Left lung (tissue), 10 donors: Measurements from ENCODE around the gene CDC45. TPM values are rescaled to one million over a fixed set of nuclear protein-coding genes. Genes with fewer than 3 reads are reported as not detected.
A peak's percentile ranks its signal among the peaks of the same experiment; 100 is the strongest.

Experiments
- ATAC-seq: fragments of 200-7000 bp; cut with Tn5 transposase; one replicate; pipeline ENCODE4 v1.9.1; 2020; ENCODE audit warnings: moderate library complexity
- DNase-seq, 4 donors: peaks; one replicate each; pipeline ENCODE4 v3.0.0-alpha.2; 2013 to 2020
- H3K27ac ChIP-seq, 2 donors: fragments of 200-600 bp; sonication (generic) in 1 of 2; one replicate each; pipeline versions ENCODE4 v1.5.0 to v1.8.0; 2020 to 2021
- H3K27me3 ChIP-seq, 2 donors: fragments of 200-600 bp; sonication (generic) in 1 of 2; one replicate each; pipeline versions ENCODE4 v1.5.0 to v1.8.0; 2020 to 2021
- H3K36me3 ChIP-seq, 2 donors: fragments of 200-600 bp; sonication (generic) in 1 of 2; one replicate each; pipeline versions ENCODE4 v1.5.0 to v1.8.0; 2020 to 2021
- H3K4me1 ChIP-seq, 2 donors: fragments of 200-600 bp; one replicate each; pipeline ENCODE4 v1.8.0; 2021
- H3K4me3 ChIP-seq, 2 donors: fragments of 200-600 bp; sonication (generic) in 1 of 2; one replicate each; pipeline versions ENCODE4 v1.5.0 to v1.8.0; 2020 to 2021; ENCODE audit warnings: mild to moderate bottlenecking in 1 of 2
- H3K9me3 ChIP-seq, 2 donors: fragments of 200-600 bp; sonication (generic) in 1 of 2; one replicate each; pipeline versions ENCODE4 v1.5.0 to v1.8.0; 2020 to 2021
- intact Hi-C, 2 donors: fragments of 100-400 bp; cut with DNase I; formaldehyde crosslinking; loops; one replicate each; pipeline versions ENCODE4 v1.11.2 to v1.14.2; 2022
- polyA plus RNA-seq, 6 donors: library from polyadenylated mRNA; unstranded; fragments of 120-200 nt; gene quantifications; one replicate each; pipeline ENCODE4 v1.2.1, GENCODE V29; 2013; ENCODE audit not compliant: insufficient read length in 6 of 6
- total RNA-seq, 2 donors: library from RNA; stranded (reverse); fragmentation: NEBNext Ultra II Directional; extraction: Animal tissue kit (Norgen Biotek cat#: 25700); gene quantifications; one replicate each; pipeline ENCODE4 v1.2.1, GENCODE V29; 2021
- TF ChIP-seq, protein P1 (sequence below), 2 donors: fragments of 200-600 bp; sonication (generic) in 1 of 2; IDR thresholded peaks; one replicate each; pipeline versions ENCODE4 v1.5.0 to v1.8.0; 2021; ENCODE audit warnings: antibody characterized with exemption in 2 of 2
- donor health status: DM: no; HTN: yes; CAD: no.
- donor health status: DM: no; HTN: no; CAD: no.

CDC45 gene
- total and polyA plus RNA-seq, 8 donors: 6.5 to 23.2 (median 16.2) TPM

GRCh38 chr22:19455033-19455432 is 24.7 kb upstream of the CDC45 start:
- Histone ChIP-seq H3K9me3 (no peaks in the 10 kb centered on the region), H3K27me3 (no peaks in the 10 kb centered on the region), H3K4me3 (no peak overlapping the region), H3K36me3 (peaks cover 0 to 99% of the 10 kb centered on the region in 2 donors), H3K27ac (no peak overlapping the region), H3K4me1 (no peaks in the 10 kb centered on the region)
- TF ChIP-seq, protein P1, sequence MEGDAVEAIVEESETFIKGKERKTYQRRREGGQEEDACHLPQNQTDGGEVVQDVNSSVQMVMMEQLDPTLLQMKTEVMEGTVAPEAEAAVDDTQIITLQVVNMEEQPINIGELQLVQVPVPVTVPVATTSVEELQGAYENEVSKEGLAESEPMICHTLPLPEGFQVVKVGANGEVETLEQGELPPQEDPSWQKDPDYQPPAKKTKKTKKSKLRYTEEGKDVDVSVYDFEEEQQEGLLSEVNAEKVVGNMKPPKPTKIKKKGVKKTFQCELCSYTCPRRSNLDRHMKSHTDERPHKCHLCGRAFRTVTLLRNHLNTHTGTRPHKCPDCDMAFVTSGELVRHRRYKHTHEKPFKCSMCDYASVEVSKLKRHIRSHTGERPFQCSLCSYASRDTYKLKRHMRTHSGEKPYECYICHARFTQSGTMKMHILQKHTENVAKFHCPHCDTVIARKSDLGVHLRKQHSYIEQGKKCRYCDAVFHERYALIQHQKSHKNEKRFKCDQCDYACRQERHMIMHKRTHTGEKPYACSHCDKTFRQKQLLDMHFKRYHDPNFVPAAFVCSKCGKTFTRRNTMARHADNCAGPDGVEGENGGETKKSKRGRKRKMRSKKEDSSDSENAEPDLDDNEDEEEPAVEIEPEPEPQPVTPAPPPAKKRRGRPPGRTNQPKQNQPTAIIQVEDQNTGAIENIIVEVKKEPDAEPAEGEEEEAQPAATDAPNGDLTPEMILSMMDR (IDR thresholded peaks at IDR 0.05): no peak
- ATAC-seq (no peak), DNase-seq (no peak)
- intact Hi-C loops: no loop called here

DNA sequence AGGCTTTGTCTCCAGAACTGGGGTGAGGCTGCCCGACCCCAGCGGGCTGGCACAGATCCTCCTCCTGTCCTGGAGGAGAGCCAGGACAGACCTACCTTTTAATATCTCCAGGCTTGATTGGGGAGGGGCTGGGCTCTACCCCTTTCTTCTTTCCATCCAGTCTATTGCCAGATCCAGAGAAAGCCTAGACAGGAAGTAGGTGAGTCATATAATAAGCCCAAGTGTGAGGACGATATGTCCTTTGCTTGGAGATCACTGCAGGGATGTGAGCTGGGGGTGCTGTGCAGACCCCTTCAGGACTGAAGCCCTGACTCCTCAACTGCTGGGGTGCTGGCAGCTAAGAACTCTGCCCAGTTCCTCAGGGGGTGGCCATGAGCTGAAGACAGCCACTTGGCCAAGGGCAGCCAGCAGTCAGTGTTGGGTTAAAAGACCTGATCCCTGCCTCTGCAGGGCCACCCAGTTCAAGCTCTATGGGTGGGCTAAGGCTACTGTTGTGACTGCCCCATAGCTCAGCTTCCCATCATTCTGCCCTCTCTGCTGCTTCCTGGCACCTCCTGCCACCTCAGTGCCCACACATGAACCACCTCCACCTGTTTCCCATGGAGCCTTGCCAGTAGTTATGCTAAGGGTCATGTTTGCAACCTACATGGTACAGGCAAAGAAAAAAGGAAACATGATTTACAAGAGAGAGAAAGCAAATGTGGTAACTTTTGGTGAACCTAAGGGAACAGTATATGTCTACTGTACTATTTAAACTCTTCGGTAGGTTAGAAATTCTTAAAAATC is 23.9 kb upstream of the CDC45 start:
- Histone ChIP-seq H3K9me3 (no peaks in the 10 kb centered on the region), H3K4me1 (no peaks in the 10 kb centered on the region), H3K27ac (no peak overlapping the region), H3K4me3 (no peak overlapping the region), H3K27me3 (no peaks in the 10 kb centered on the region), H3K36me3 (peaks cover 0 to 98% of the 10 kb centered on the region in 2 donors)
- TF ChIP-seq, protein P1 (IDR thresholded peaks at IDR 0.05): no peak
- intact Hi-C loops: no loop called here
- DNase-seq (no peak), ATAC-seq (no peak)

- Histone ChIP-seq H3K27me3 (no peaks in the 10 kb centered on the region), H3K27ac (no peak overlapping the region), H3K4me3 (no peak overlapping the region), H3K9me3 (no peaks in the 10 kb centered on the region), H3K4me1 (no peaks in the 10 kb centered on the region), H3K36me3 (peaks cover 0 to 98% of the 10 kb centered on the region in 2 donors)
- intact Hi-C loops: no loop called here
- DNase-seq (no peak), ATAC-seq (no peak)
- TF ChIP-seq, protein P1 (IDR thresholded peaks at IDR 0.05): no peak
These were observed 23.2 kb upstream of the CDC45 start for GRCh38 chr22:19456541-19456940.

- H3K9me3 ChIP-seq: no peaks in the 10 kb centered on the region
- no peaks in the 10 kb centered on the region for H3K27me3 ChIP-seq
- intact Hi-C loops: no loop called here
- no peak for ATAC-seq
- TF ChIP-seq, protein P1 (IDR thresholded peaks at IDR 0.05): no peak
- no peak for DNase-seq
- H3K4me3 ChIP-seq: no peak overlapping the region
- peaks cover 0 to 98% of the 10 kb centered on the region in 2 donors for H3K36me3 ChIP-seq
- no peak overlapping the region for H3K27ac ChIP-seq
- no peaks in the 10 kb centered on the region for H3K4me1 ChIP-seq
These were observed 21.8 kb upstream of the CDC45 start for GRCh38 chr22:19457828-19458428.

DNA sequence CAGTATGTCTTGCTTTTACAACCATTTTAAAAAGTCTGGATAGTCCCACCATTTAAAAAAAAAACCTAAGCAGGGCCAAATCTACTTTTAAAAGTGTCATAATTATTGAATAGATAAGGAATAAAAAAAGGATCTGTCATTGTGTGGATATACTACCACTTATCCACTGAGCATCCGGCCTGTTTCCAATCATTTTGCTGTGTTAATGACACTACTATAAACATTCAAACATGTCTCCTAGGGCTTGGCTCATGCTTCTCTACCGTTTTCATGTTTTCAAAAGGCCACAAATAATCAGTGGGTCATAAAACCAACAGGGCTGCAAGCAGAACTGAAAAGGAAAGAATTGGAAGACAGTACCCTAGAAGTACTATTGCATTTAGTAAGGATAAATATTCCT is 19.7 kb upstream of the CDC45 start:
- intact Hi-C loops: no loop called here
- peaks cover 0 to 98% of the 10 kb centered on the region in 2 donors for H3K36me3 ChIP-seq
- H3K27ac ChIP-seq: no peak overlapping the region
- H3K4me1 ChIP-seq: no peaks in the 10 kb centered on the region
- no peak for ATAC-seq
- H3K4me3 ChIP-seq: no peak overlapping the region
- no peaks in the 10 kb centered on the region for H3K9me3 ChIP-seq
- DNase-seq: peak in 1 of 4 donors; percentile 22
- TF ChIP-seq, protein P1 (IDR thresholded peaks at IDR 0.05): no peak
- no peaks in the 10 kb centered on the region for H3K27me3 ChIP-seq
